Osteoblast (primary cell): ENCODE data around the gene TMEM212. TPM values are rescaled to one million over a fixed set of nuclear protein-coding genes. Genes with fewer than 3 reads are reported as not detected.

Source experiments
- DNase-seq: peaks from one replicate; pipeline ENCODE4 v3.0.0; 2011; ENCODE audit warnings: low spot score, mixed read lengths; ENCODE audit not compliant: insufficient read length; ENCODE audit errors: missing footprints
- H2AFZ ChIP-seq: 2 replicates; pipeline ENCODE4 v1.6.0; 2011; ENCODE audit warnings: mild to moderate bottlenecking, low read length
- H3K27ac ChIP-seq: 2 replicates; pipeline ENCODE4 v1.5.1; 2011; ENCODE audit warnings: mild to moderate bottlenecking, low read depth, low read length, moderate library complexity
- H3K27me3 ChIP-seq: 2 replicates; pipeline ENCODE4 v1.6.0; 2012; ENCODE audit warnings: mild to moderate bottlenecking, control low read depth, inconsistent platforms, low read length, moderate library complexity; ENCODE audit not compliant: insufficient read depth
- H3K36me3 ChIP-seq: 2 replicates; pipeline ENCODE4 v1.5.1; 2011; ENCODE audit warnings: mild to moderate bottlenecking, low read length, control low read depth, moderate library complexity; ENCODE audit not compliant: insufficient read depth
- H3K4me1 ChIP-seq: 2 replicates; pipeline ENCODE4 v1.5.1; 2011; ENCODE audit warnings: mild to moderate bottlenecking, low read length, control low read depth, moderate library complexity; ENCODE audit not compliant: insufficient read depth
- H3K4me2 ChIP-seq: 2 replicates; pipeline ENCODE4 v1.6.0; 2011; ENCODE audit warnings: mild to moderate bottlenecking, low read length; ENCODE audit not compliant: insufficient read depth
- H3K4me3 ChIP-seq: fragments of 200-600 bp; sonication (generic); 3 replicates; pipeline ENCODE4 v1.5.1; 2012; ENCODE audit warnings: mild to moderate bottlenecking, low read length, inconsistent platforms; ENCODE audit not compliant: insufficient read depth
- H3K79me2 ChIP-seq: 2 replicates; pipeline ENCODE4 v1.6.0; 2012; ENCODE audit warnings: mild to moderate bottlenecking, low read length, control low read depth, inconsistent platforms; ENCODE audit not compliant: insufficient read depth
- H3K9me3 ChIP-seq: 2 replicates; pipeline ENCODE4 v1.5.1; 2011; ENCODE audit warnings: low read depth, low read length, control low read depth
- H4K20me1 ChIP-seq: 2 replicates; pipeline ENCODE4 v1.6.0; 2012; ENCODE audit warnings: mild to moderate bottlenecking, low read length, control low read depth; ENCODE audit not compliant: insufficient read depth
- CTCF ChIP-seq: IDR thresholded peaks from 2 replicates; pipeline ENCODE4 v1.5.1; 2011; ENCODE audit warnings: mild to moderate bottlenecking, low read depth, low read length, moderate library complexity; ENCODE audit errors: extremely low read depth
- total RNA-seq: library from RNA; depleted of rRNA; stranded (reverse); fragments of >200 nt; gene quantifications from 2 replicates; pipeline ENCODE4 v1.2.3, GENCODE V29; 2012

TMEM212 gene
- total RNA-seq, 1 donor: not detected

- no peaks in the 10 kb centered on the region for H3K4me1 ChIP-seq
- no peak overlapping the region for H2AFZ ChIP-seq
- H3K36me3 ChIP-seq: no peaks in the 10 kb centered on the region
- H3K9me3 ChIP-seq: no peaks in the 10 kb centered on the region
- no peak overlapping the region for H3K27ac ChIP-seq
- H4K20me1 ChIP-seq: no peaks in the 10 kb centered on the region
- H3K27me3 ChIP-seq: no peaks in the 10 kb centered on the region
- no peaks in the 10 kb centered on the region for H3K79me2 ChIP-seq
- no peak for TF ChIP-seq CTCF
- DNase-seq: no peak
- H3K4me3 ChIP-seq: no peak overlapping the region
- no peak overlapping the region for H3K4me2 ChIP-seq
Observed at GRCh38 chr3:171892457-171892856, 49.3 kb downstream of the TMEM212 start.

GRCh38 chr3:171895291-171895690, 52.1 kb downstream of the TMEM212 start:
- H3K4me2 ChIP-seq: no peak overlapping the region
- TF ChIP-seq CTCF: no peak

GRCh38 chr3:171895900-171896299, 52.8 kb downstream of the TMEM212 start:
- H3K9me3 ChIP-seq: no peaks in the 10 kb centered on the region
- H3K27ac ChIP-seq: no peak overlapping the region
- H4K20me1 ChIP-seq: no peaks in the 10 kb centered on the region
- no peaks in the 10 kb centered on the region for H3K79me2 ChIP-seq
- H3K4me2 ChIP-seq: no peak overlapping the region
- H3K4me1 ChIP-seq: no peaks in the 10 kb centered on the region
- H3K27me3 ChIP-seq: no peaks in the 10 kb centered on the region
- no peaks in the 10 kb centered on the region for H3K36me3 ChIP-seq
- no peak for TF ChIP-seq CTCF
- H2AFZ ChIP-seq: peak overlapping the region; percentile 33
- no peak overlapping the region for H3K4me3 ChIP-seq
- no peak for DNase-seq

More at GRCh38 chr3:171895291-171895690, 52.1 kb downstream of the TMEM212 start:
- Histone ChIP-seq H3K79me2 (no peaks in the 10 kb centered on the region), H2AFZ (no peak overlapping the region), H3K36me3 (no peaks in the 10 kb centered on the region), H3K4me1 (no peaks in the 10 kb centered on the region), H3K27me3 (no peaks in the 10 kb centered on the region), H4K20me1 (no peaks in the 10 kb centered on the region), H3K9me3 (no peaks in the 10 kb centered on the region), H3K27ac (no peak overlapping the region), H3K4me3 (no peak overlapping the region)
- DNase-seq: no peak

- H3K27me3 ChIP-seq: no peaks in the 10 kb centered on the region
- no peaks in the 10 kb centered on the region for H3K4me1 ChIP-seq
- no peaks in the 10 kb centered on the region for H4K20me1 ChIP-seq
- H3K9me3 ChIP-seq: no peaks in the 10 kb centered on the region
- no peaks in the 10 kb centered on the region for H3K79me2 ChIP-seq
- no peak for DNase-seq
- H3K4me2 ChIP-seq: no peak overlapping the region
- no peak overlapping the region for H3K27ac ChIP-seq
- no peaks in the 10 kb centered on the region for H3K36me3 ChIP-seq
- TF ChIP-seq CTCF: no peak
- peak overlapping the region; percentile 33 for H2AFZ ChIP-seq
- H3K4me3 ChIP-seq: no peak overlapping the region
Observed at GRCh38 chr3:171896316-171896715, 53.2 kb downstream of the TMEM212 start.
